Mesothelial cell of epicardium (in vitro differentiated cells): ENCODE results near the gene LLPH. TPM values are rescaled to one million over a fixed set of nuclear protein-coding genes. Genes with fewer than 3 reads are reported as not detected.

Source experiments
- DNase-seq, 2 experiments: peaks; one replicate each; pipeline ENCODE4 v3.0.0; 2021; ENCODE audit warnings: low spot score in 2 of 2; ENCODE audit not compliant: unreplicated experiment in 2 of 2
- H3K27ac Mint-ChIP-seq: 2 replicates; pipeline ENCODE4 v1.8.0; 2021; ENCODE audit warnings: mixed read lengths
- H3K27me3 Mint-ChIP-seq: 2 replicates; pipeline ENCODE4 v1.8.0; 2021; ENCODE audit warnings: low read depth, mixed read lengths
- H3K36me3 Mint-ChIP-seq: 2 replicates; pipeline ENCODE4 v1.8.0; 2021; ENCODE audit warnings: mixed read lengths
- H3K4me1 Mint-ChIP-seq: 2 replicates; pipeline ENCODE4 v1.8.0; 2021; ENCODE audit warnings: mixed read lengths
- H3K4me3 Mint-ChIP-seq: 2 replicates; pipeline ENCODE4 v1.8.0; 2021; ENCODE audit warnings: mild to moderate bottlenecking, moderate library complexity, mixed read lengths
- H3K9me3 Mint-ChIP-seq: 2 replicates; pipeline ENCODE4 v1.8.0; 2021; ENCODE audit warnings: mixed read lengths
- CTCF ChIP-seq: fragments of 200-600 bp; sonication (generic); IDR thresholded peaks from one replicate; pipeline ENCODE4 v1.5.0; 2021; ENCODE audit warnings: antibody characterized with exemption; ENCODE audit not compliant: unreplicated experiment
- total RNA-seq: library from RNA; stranded (reverse); gene quantifications from 3 replicates; pipeline ENCODE4 v1.2.1, GENCODE V29; 2021

Gene LLPH
- total RNA-seq, 1 donor from 2014 or later = 22.8 TPM

DNA sequence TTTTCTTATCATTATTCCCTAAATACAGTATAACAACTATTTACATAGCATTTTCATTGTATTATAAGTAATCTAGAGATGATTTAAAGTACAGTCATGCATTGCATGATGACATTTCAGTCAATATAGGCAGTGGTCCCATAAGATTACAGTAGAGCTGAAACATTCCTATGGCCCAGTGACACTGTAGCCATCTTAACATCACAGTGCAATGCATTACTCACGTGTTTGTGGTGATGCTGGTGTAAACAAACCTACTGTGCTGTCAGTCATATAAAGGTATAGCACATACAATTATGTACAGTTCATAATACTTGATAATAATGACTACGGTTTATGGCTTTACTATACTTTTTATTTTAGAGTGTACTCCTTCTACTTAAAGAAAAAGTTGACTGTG lies 13.3 kb downstream of the LLPH start:
- H3K9me3 Mint-ChIP-seq = no peaks in the 10 kb centered on the region
- TF ChIP-seq CTCF = no peak
- no peak overlapping the region for H3K27ac Mint-ChIP-seq
- no peak for DNase-seq
- H3K4me3 Mint-ChIP-seq = no peak overlapping the region
- H3K27me3 Mint-ChIP-seq = no peaks in the 10 kb centered on the region
- H3K4me1 Mint-ChIP-seq = peaks cover 6% of the 10 kb centered on the region
- H3K36me3 Mint-ChIP-seq = peaks cover 2% of the 10 kb centered on the region

- H3K9me3 Mint-ChIP-seq = no peaks in the 10 kb centered on the region
Observed at GRCh38 chr12:66115071-66115600, 15.4 kb downstream of the LLPH start.

GRCh38 chr12:66113471-66113870 lies 17.1 kb downstream of the LLPH start:
- H3K27me3 Mint-ChIP-seq = no peaks in the 10 kb centered on the region
- peaks cover 21% of the 10 kb centered on the region for H3K4me1 Mint-ChIP-seq
- H3K36me3 Mint-ChIP-seq = no peaks in the 10 kb centered on the region
- no peak overlapping the region for H3K4me3 Mint-ChIP-seq
- no peak for DNase-seq
- H3K9me3 Mint-ChIP-seq = no peaks in the 10 kb centered on the region
- H3K27ac Mint-ChIP-seq = no peak overlapping the region
- no peak for TF ChIP-seq CTCF

More at GRCh38 chr12:66115071-66115600, 15.4 kb downstream of the LLPH start:
- Mint-ChIP-seq H3K27me3 (no peaks in the 10 kb centered on the region), H3K4me1 (peaks cover 16% of the 10 kb centered on the region), H3K27ac (no peak overlapping the region), H3K4me3 (no peak overlapping the region), H3K36me3 (no peaks in the 10 kb centered on the region)
- no peak for DNase-seq
- TF ChIP-seq CTCF = no peak

DNA sequence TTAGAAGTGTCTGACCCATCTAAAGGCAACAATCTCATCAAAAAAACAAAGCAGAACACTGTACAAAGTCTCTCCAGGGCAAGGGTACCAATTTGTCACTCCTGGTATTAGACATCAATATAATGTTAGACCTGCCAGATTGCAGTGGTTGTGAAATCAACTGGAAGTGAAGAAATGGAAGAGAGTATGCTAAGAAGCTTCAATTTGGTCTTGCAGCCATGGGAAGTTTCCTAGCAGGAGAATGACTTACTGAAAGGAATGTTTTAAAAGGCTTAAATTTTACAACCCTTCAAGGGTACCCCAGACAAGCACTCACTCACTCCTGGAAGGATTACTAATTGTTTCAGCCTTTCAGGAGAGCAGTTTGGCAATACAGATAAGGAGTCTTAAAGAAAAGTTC lies 18.9 kb downstream of the LLPH start:
- TF ChIP-seq CTCF = no peak

DNA sequence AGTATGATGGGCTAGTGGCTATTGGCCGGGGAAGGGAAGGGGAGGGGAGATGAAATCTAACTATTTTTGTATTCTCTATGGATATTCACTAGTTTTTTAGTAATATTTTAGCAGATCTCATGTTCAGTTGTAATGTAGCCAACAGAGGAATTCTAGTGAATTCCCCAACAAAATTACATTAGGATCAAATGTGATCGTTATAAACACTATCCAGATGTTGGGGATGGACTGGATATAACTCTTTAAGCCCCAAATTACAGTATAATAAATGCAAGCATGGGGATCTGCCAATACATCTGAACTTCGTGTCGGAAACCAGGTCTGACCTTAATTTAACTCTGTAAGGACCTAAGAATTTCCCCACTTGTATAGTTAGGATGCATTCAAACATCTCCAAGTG lies 21.5 kb downstream of the LLPH start:
- DNase-seq = no peak
- Mint-ChIP-seq H3K27me3 (no peaks in the 10 kb centered on the region), H3K4me3 (no peak overlapping the region), H3K9me3 (no peaks in the 10 kb centered on the region), H3K27ac (no peak overlapping the region), H3K4me1 (peaks cover 33% of the 10 kb centered on the region), H3K36me3 (no peaks in the 10 kb centered on the region)
- TF ChIP-seq CTCF = no peak

More for the DNA sequence above, 18.9 kb downstream of the LLPH start:
- Mint-ChIP-seq H3K4me3 (no peak overlapping the region), H3K36me3 (no peaks in the 10 kb centered on the region), H3K9me3 (no peaks in the 10 kb centered on the region), H3K27ac (peak overlapping the region; percentile 63), H3K4me1 (peaks cover 36% of the 10 kb centered on the region), H3K27me3 (no peaks in the 10 kb centered on the region)
- no peak for DNase-seq

DNA sequence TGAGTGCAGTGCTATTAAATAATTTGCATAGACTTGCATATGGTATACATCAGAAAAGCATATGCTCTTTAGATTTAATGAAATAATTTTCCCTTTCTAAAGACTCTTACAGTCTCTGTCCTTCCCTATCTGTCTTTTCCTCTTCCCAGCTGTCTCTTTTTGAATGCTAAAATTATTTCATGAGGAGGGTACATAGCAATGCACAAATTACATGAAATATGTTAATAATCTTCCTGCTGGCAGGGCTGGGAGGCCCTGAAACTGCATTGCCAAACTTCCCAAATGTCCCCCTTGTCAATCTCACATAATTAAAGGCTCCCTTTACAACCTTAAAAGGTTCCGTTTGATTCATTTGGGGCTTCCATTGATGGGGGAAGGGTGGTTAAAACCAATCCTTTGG lies 22.2 kb downstream of the LLPH start:
- Mint-ChIP-seq H3K9me3 (no peaks in the 10 kb centered on the region), H3K36me3 (no peaks in the 10 kb centered on the region), H3K27me3 (no peaks in the 10 kb centered on the region), H3K4me3 (no peak overlapping the region), H3K4me1 (peaks cover 33% of the 10 kb centered on the region), H3K27ac (no peak overlapping the region)
- TF ChIP-seq CTCF = no peak
- no peak for DNase-seq
